HG02763 (cell line): ENCODE measurements around the gene WWOX.

ENCODE experiments used
- ATAC-seq: cut with Tn5 transposase; IDR thresholded peaks from one replicate; pipeline ENCODE4 v1.9.1; 2021; ENCODE audit warnings: mild to moderate bottlenecking, moderate library complexity; ENCODE audit not compliant: unreplicated experiment

Gene WWOX

GRCh38 chr16:78425891-78426510 is 326.5 kb downstream of the WWOX start:
- ATAC-seq: no peak

GRCh38 chr16:78428193-78428592 is 328.7 kb downstream of the WWOX start:
- no peak for ATAC-seq

- ATAC-seq: no peak
Measured at GRCh38 chr16:78430281-78430680, 330.8 kb downstream of the WWOX start.

- no peak for ATAC-seq
Measured at GRCh38 chr16:78431004-78431670, 331.7 kb downstream of the WWOX start.

GRCh38 chr16:78431701-78432100 is 332.2 kb downstream of the WWOX start:
- ATAC-seq: no peak

GRCh38 chr16:78432451-78432850 is 333.0 kb downstream of the WWOX start:
- ATAC-seq: no peak

GRCh38 chr16:78433116-78433515 is 333.7 kb downstream of the WWOX start:
- no peak for ATAC-seq

- ATAC-seq: no peak
Measured at GRCh38 chr16:78434401-78434800, 334.9 kb downstream of the WWOX start.

- no peak for ATAC-seq
Measured at GRCh38 chr16:78435260-78435659, 335.8 kb downstream of the WWOX start.

- ATAC-seq: no peak
Measured at GRCh38 chr16:78436023-78436422, 336.6 kb downstream of the WWOX start.

GRCh38 chr16:78436846-78437245 is 337.4 kb downstream of the WWOX start:
- ATAC-seq: no peak

GRCh38 chr16:78437352-78437968 is 338.0 kb downstream of the WWOX start:
- no peak for ATAC-seq

GRCh38 chr16:78438219-78438618 is 338.8 kb downstream of the WWOX start:
- no peak for ATAC-seq

- ATAC-seq: no peak
Measured at GRCh38 chr16:78438632-78439031, 339.2 kb downstream of the WWOX start.

GRCh38 chr16:78439646-78440045 is 340.2 kb downstream of the WWOX start:
- ATAC-seq: no peak

GRCh38 chr16:78441298-78441697 is 341.8 kb downstream of the WWOX start:
- ATAC-seq: no peak

GRCh38 chr16:78443542-78444364 is 344.3 kb downstream of the WWOX start:
- no peak for ATAC-seq

- ATAC-seq: no peak
Measured at GRCh38 chr16:78445818-78446217, 346.4 kb downstream of the WWOX start.

- ATAC-seq: no peak
Measured at GRCh38 chr16:78446486-78446885, 347.0 kb downstream of the WWOX start.

- ATAC-seq: no peak
Measured at GRCh38 chr16:78446992-78447563, 347.6 kb downstream of the WWOX start.

GRCh38 chr16:78448658-78449271 is 349.3 kb downstream of the WWOX start:
- ATAC-seq: no peak
